Mucosa of rectum (tissue), 2 donors: ENCODE data around the gene FARSA.
"Not testable (repeated sequence)": the region's sequence is repeated elsewhere in the genome, so short reads cannot be mapped to it uniquely, and the experiment has no call there.

Source experiments
- H3K27ac ChIP-seq, 2 donors: one replicate each; pipeline ENCODE4 v1.7.0; 2013; ENCODE audit warnings: inconsistent platforms in 2 of 2, low read depth in 2 of 2, low read length in 2 of 2
- H3K27me3 ChIP-seq, 2 donors: one replicate each; pipeline ENCODE4 v1.7.0; 2013; ENCODE audit warnings: low read length in 2 of 2; ENCODE audit not compliant: control insufficient read depth in 2 of 2, insufficient read depth in 2 of 2
- H3K36me3 ChIP-seq, 2 donors: one replicate each; pipeline ENCODE4 v1.7.0; 2013; ENCODE audit warnings: low read length in 2 of 2; ENCODE audit not compliant: control insufficient read depth in 2 of 2, insufficient read depth in 2 of 2
- H3K4me1 ChIP-seq, 2 donors: one replicate each; pipeline ENCODE4 v1.7.0; 2013; ENCODE audit warnings: low read length in 2 of 2, mild to moderate bottlenecking in 1 of 2; ENCODE audit not compliant: control insufficient read depth in 2 of 2, insufficient read depth in 2 of 2
- H3K4me3 ChIP-seq, 2 donors: one replicate each; pipeline ENCODE4 v1.7.0; 2013; ENCODE audit warnings: low read length in 2 of 2
- H3K9ac ChIP-seq, 2 donors: one replicate each; pipeline ENCODE4 v1.7.0; 2013; ENCODE audit warnings: low read length in 2 of 2, low read depth in 1 of 2, mild to moderate bottlenecking in 1 of 2
- H3K9me3 ChIP-seq, 2 donors: one replicate each; pipeline ENCODE4 v1.7.0; 2013; ENCODE audit warnings: low read length in 2 of 2; ENCODE audit not compliant: control insufficient read depth in 2 of 2
- donor health status: healthy.
- donor health status: Normal muscosa, but diverticular disease.

Gene FARSA

GRCh38 chr19:12954612-12954962, 21.1 kb upstream of the FARSA start:
- Histone ChIP-seq H3K27ac (peak overlapping the region; percentile 39 to 49), H3K4me1 (peaks cover 18 to 21% of the 10 kb centered on the region in 2 donors), H3K9me3 (no peaks in the 10 kb centered on the region)

GRCh38 chr19:12953799-12954611, 20.5 kb upstream of the FARSA start:
- H3K4me3 ChIP-seq: no peak overlapping the region
- peaks cover 18 to 21% of the 10 kb centered on the region in 2 donors for H3K4me1 ChIP-seq
- H3K36me3 ChIP-seq: peaks cover 24 to 42% of the 10 kb centered on the region in 2 donors
- H3K27ac ChIP-seq: peak overlapping the region; percentile 39 to 40
- H3K9ac ChIP-seq: no peak overlapping the region
- no peaks in the 10 kb centered on the region for H3K27me3 ChIP-seq
- no peaks in the 10 kb centered on the region for H3K9me3 ChIP-seq

More at GRCh38 chr19:12954612-12954962, 21.1 kb upstream of the FARSA start:
- Histone ChIP-seq H3K27me3 (no peaks in the 10 kb centered on the region), H3K4me3 (no peak overlapping the region), H3K36me3 (peaks cover 18 to 36% of the 10 kb centered on the region in 2 donors), H3K9ac (no peak overlapping the region)

GRCh38 chr19:12953138-12953798, 19.8 kb upstream of the FARSA start:
- Histone ChIP-seq H3K4me1 (peaks cover 18 to 21% of the 10 kb centered on the region in 2 donors), H3K9ac (no peak overlapping the region), H3K27ac (no peak overlapping the region), H3K4me3 (no peak overlapping the region), H3K9me3 (no peaks in the 10 kb centered on the region), H3K36me3 (peaks cover 31 to 49% of the 10 kb centered on the region in 2 donors), H3K27me3 (no peaks in the 10 kb centered on the region)

- H3K4me1 ChIP-seq: peaks cover 18 to 21% of the 10 kb centered on the region in 2 donors
- H3K9ac ChIP-seq: no peak overlapping the region
- H3K36me3 ChIP-seq: peaks cover 38 to 56% of the 10 kb centered on the region in 2 donors
- no peaks in the 10 kb centered on the region for H3K9me3 ChIP-seq
- no peak overlapping the region for H3K27ac ChIP-seq
- no peaks in the 10 kb centered on the region for H3K27me3 ChIP-seq
- H3K4me3 ChIP-seq: no peak overlapping the region
Measured at GRCh38 chr19:12952488-12953137, 19.1 kb upstream of the FARSA start.

- Histone ChIP-seq H3K4me1 (peaks cover 18 to 23% of the 10 kb centered on the region in 2 donors), H3K36me3 (peaks cover 38 to 58% of the 10 kb centered on the region in 2 donors)
- H3K9me3 ChIP-seq, H3K9ac ChIP-seq, H3K27ac ChIP-seq, H3K27me3 ChIP-seq, H3K4me3 ChIP-seq: not testable (repeated sequence)
Measured at GRCh38 chr19:12952050-12952449, 18.5 kb upstream of the FARSA start.

GRCh38 chr19:12949363-12950283, 16.1 kb upstream of the FARSA start:
- Histone ChIP-seq H3K4me3 (no peak overlapping the region), H3K27me3 (no peaks in the 10 kb centered on the region), H3K36me3 (peaks cover 40 to 60% of the 10 kb centered on the region in 2 donors), H3K9me3 (no peaks in the 10 kb centered on the region), H3K4me1 (peaks cover 17 to 18% of the 10 kb centered on the region in 2 donors), H3K27ac (no peak overlapping the region), H3K9ac (no peak overlapping the region)

GRCh38 chr19:12948612-12949362, 15.3 kb upstream of the FARSA start:
- Histone ChIP-seq H3K9ac (no peak overlapping the region), H3K36me3 (peaks cover 45 to 60% of the 10 kb centered on the region in 2 donors), H3K27ac (no peak overlapping the region), H3K4me1 (peaks cover 10% of the 10 kb centered on the region in 2 donors), H3K4me3 (no peak overlapping the region), H3K9me3 (no peaks in the 10 kb centered on the region), H3K27me3 (no peaks in the 10 kb centered on the region)

- no peak overlapping the region for H3K9ac ChIP-seq
Measured at GRCh38 chr19:12947702-12948611, 14.4 kb upstream of the FARSA start.

More at GRCh38 chr19:12947702-12948611, 14.4 kb upstream of the FARSA start:
- H3K27me3 ChIP-seq: no peaks in the 10 kb centered on the region
- H3K4me1 ChIP-seq: peaks cover 8 to 15% of the 10 kb centered on the region in 2 donors
- no peaks in the 10 kb centered on the region for H3K9me3 ChIP-seq
- H3K36me3 ChIP-seq: peaks cover 53 to 62% of the 10 kb centered on the region in 2 donors
- no peak overlapping the region for H3K27ac ChIP-seq
- H3K4me3 ChIP-seq: no peak overlapping the region
